Skeletal muscle tissue (tissue), 4 donors: ENCODE measurements around the gene MAST3. TPM values are rescaled to one million over a fixed set of nuclear protein-coding genes. Genes with fewer than 3 reads are reported as not detected.

Experiments used
- H3K27ac ChIP-seq: one replicate; pipeline ENCODE4 v1.7.0; 2013; ENCODE audit warnings: mild to moderate bottlenecking, low read depth, low read length, inconsistent platforms
- H3K27me3 ChIP-seq, 3 donors: one replicate each; pipeline ENCODE4 v1.7.0; 2013; ENCODE audit warnings: low read length in 3 of 3; ENCODE audit not compliant: control insufficient read depth in 3 of 3, insufficient read depth in 3 of 3
- H3K36me3 ChIP-seq, 3 donors: one replicate each; pipeline ENCODE4 v1.7.0; 2013; ENCODE audit warnings: low read length in 3 of 3; ENCODE audit not compliant: control insufficient read depth in 3 of 3, insufficient read depth in 3 of 3
- H3K4me1 ChIP-seq, 3 donors: one replicate each; pipeline ENCODE4 v1.7.0; 2013; ENCODE audit warnings: low read length in 3 of 3, mild to moderate bottlenecking in 3 of 3; ENCODE audit not compliant: control insufficient read depth in 3 of 3, insufficient read depth in 3 of 3
- H3K4me3 ChIP-seq, 3 donors: one replicate each; pipeline ENCODE4 v1.7.0; 2013; ENCODE audit warnings: low read length in 3 of 3
- H3K9ac ChIP-seq, 3 donors: one replicate each; pipeline ENCODE4 v1.7.0; 2013; ENCODE audit warnings: low read length in 3 of 3, mild to moderate bottlenecking in 3 of 3, moderate library complexity in 2 of 3, low read depth in 1 of 3
- H3K9me3 ChIP-seq, 3 donors: one replicate each; pipeline ENCODE4 v1.7.0; 2013; ENCODE audit warnings: low read length in 3 of 3; ENCODE audit not compliant: control insufficient read depth in 3 of 3
- total RNA-seq: library from RNA; depleted of rRNA; stranded (reverse); fragments of >200 nt; gene quantifications from one replicate; pipeline ENCODE4 v1.2.3, GENCODE V29; 2014
- donor health status: Osteomylitis.

The MAST3 gene
- total RNA-seq, 1 donor from 2014 or later: 3.7 TPM

DNA sequence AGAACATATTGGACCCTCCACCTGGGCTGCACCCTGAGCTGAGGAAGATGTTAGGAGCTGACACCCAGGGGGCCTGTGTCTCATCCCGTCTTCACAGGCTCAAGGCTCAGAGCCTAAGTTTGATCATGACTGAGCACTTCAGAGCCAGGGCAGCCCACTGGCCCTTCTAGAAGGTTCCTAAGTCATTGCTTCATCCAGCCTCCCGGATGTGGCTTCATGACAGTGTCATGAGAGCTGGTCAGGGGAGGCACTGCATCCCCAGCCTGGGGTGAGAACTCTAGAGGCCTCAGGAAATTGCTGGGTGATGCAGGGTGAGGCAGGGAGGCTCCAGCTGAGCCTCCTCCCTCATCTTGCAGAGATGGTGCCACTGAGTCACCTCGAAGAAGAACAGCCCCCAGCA, 30.5 kb downstream of the MAST3 start:
- H3K27ac ChIP-seq: no peak overlapping the region
- no peaks in the 10 kb centered on the region for H3K9me3 ChIP-seq
- peaks cover 7 to 41% (median 15%) of the 10 kb centered on the region in 3 donors for H3K36me3 ChIP-seq

DNA sequence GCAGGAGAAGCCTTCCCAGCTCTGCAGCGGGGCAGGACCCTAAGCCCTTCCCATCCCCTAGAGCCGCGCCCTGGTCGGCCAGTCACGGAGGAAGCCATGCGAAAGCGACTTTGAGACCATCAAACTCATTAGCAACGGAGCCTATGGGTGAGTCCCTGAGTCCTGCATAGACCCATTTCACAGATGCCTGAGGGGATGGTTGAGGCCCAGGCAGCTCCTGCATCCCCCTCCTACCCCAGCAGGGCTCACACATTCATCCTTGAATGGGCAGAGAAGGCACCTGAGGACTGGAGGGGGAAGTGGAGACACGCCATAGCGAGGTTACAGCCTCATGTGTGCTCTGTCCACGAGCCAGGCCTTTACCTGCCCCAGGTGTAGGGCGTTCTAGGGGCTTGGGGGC, 31.2 kb downstream of the MAST3 start:
- H3K27ac ChIP-seq: no peak overlapping the region
- H3K9me3 ChIP-seq: no peaks in the 10 kb centered on the region
- H3K4me3 ChIP-seq: no peak overlapping the region
- no peaks in the 10 kb centered on the region for H3K4me1 ChIP-seq
- H3K27me3 ChIP-seq: no peaks in the 10 kb centered on the region
- H3K36me3 ChIP-seq: peaks cover 7 to 41% (median 15%) of the 10 kb centered on the region in 3 donors
- no peak overlapping the region for H3K9ac ChIP-seq

More for the DNA sequence above, 30.5 kb downstream of the MAST3 start:
- Histone ChIP-seq H3K27me3 (no peaks in the 10 kb centered on the region), H3K9ac (no peak overlapping the region), H3K4me3 (no peak overlapping the region), H3K4me1 (no peaks in the 10 kb centered on the region)

DNA sequence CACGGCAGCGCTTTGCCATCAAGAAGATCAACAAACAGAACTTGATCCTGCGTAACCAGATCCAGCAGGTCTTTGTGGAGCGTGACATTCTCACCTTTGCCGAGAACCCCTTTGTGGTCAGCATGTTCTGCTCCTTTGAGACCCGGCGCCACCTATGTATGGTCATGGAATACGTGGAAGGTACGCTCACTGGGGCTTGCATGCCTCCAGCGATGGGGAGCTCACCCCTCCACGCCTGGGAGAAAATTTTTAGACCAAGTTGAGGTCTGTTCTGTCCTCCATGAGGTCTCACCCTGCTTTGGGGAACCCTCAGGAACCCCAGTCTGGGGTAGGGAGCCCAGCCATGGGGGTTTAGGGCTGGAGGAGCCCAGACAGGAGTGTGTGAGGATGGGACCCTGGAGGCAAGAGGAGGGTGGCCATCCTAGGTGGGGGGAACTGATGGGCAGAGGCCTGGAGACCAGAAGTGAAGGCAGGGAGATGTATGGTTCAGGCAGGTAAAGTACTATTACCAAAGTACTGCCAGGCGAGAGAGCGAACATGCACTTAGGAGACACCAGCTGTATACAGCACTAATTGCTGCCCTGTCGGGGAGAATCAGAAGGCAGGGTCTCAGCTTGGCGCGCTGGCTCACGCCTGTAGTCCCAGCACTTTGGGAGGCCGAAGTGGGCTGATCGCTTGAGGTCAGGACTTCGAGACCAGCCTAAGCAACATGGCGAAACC, 33.1 kb downstream of the MAST3 start:
- H3K36me3 ChIP-seq: peaks cover 7 to 45% (median 14%) of the 10 kb centered on the region in 3 donors

DNA sequence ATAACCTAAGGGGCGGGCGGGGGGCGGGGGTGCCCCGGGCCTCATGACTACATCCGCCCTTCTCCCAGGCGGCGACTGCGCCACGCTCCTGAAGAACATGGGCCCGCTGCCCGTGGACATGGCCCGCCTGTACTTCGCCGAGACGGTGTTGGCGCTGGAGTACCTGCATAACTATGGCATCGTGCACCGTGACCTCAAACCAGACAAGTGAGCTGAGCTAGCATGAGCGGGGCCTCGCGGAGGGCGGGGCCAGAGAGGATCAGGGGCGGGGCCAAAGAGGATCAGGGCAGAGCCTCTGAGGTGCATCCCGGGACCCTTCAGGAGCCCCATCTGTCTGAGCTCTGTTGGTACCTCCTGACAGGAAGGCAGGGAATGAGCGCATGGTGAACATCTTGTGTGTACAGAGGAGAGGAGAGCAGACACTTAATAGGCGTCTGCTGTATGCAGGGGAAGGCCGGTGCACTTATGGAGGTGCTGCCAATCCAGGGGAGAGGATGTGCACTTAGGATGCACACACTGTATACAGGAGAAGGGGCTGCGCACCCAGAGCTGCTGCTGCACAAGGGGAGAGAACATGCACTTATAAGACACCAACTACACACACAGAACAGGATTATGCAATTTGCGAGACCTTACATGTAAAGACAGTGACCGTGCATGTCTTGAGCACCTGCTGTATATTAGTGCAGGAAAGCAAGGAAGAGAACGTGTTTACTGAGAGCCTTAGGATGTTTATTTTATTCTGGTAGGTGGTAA, 34.4 kb downstream of the MAST3 start:
- Histone ChIP-seq H3K36me3 (peaks cover 7 to 52% (median 14%) of the 10 kb centered on the region in 3 donors), H3K4me3 (no peak overlapping the region), H3K9me3 (no peaks in the 10 kb centered on the region), H3K9ac (no peak overlapping the region), H3K27ac (no peak overlapping the region), H3K4me1 (no peaks in the 10 kb centered on the region), H3K27me3 (no peaks in the 10 kb centered on the region)

More for the DNA sequence above, 33.1 kb downstream of the MAST3 start:
- H3K27me3 ChIP-seq: no peaks in the 10 kb centered on the region
- no peak overlapping the region for H3K9ac ChIP-seq
- H3K4me1 ChIP-seq: no peaks in the 10 kb centered on the region
- H3K27ac ChIP-seq: no peak overlapping the region
- no peaks in the 10 kb centered on the region for H3K9me3 ChIP-seq
- no peak overlapping the region for H3K4me3 ChIP-seq

DNA sequence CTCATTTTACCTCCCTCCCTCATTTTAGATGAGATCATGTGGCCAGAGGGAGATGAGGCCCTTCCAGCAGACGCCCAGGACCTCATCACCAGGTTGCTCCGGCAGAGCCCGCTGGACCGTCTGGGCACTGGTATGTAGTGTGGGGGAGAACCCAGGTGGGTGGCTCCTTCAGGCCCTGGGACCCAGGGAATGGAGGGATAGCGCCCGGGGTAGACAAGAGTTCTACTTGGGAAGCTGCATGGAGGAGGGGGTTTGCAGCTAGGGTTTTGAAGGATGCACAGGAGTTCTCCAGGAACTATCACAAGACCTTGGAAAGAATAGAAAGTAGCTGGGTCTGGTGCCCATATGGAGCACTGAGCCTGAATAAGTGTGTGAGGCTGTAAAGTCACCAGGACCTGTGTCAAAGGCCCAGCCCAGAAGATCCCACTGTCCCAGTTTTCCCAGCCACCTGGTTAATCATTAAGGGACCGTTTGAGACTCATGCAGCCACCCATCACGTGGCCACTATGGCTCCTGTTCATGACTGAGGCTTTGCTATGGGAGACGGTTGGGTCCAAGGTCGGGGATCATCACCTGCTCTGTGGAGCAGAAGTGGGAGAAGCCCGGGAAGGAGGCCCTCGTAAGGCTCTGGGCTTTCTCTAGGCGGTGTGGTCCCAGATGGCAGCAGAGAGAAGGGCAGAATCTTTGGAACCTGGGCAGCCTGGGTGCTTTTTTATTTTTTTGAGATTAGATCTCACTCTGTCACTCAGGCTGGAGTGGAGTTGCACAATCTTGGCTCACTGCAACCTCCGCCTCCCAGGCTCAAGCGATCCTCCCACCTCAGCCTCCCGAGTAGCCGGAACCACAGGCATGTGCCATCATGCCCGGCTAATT, 38.4 kb downstream of the MAST3 start:
- Histone ChIP-seq H3K4me1 (no peaks in the 10 kb centered on the region), H3K27ac (no peak overlapping the region), H3K36me3 (peaks cover 0 to 43% (median 5%) of the 10 kb centered on the region in 3 donors), H3K4me3 (no peak overlapping the region), H3K9ac (no peak overlapping the region), H3K27me3 (no peaks in the 10 kb centered on the region), H3K9me3 (no peaks in the 10 kb centered on the region)

DNA sequence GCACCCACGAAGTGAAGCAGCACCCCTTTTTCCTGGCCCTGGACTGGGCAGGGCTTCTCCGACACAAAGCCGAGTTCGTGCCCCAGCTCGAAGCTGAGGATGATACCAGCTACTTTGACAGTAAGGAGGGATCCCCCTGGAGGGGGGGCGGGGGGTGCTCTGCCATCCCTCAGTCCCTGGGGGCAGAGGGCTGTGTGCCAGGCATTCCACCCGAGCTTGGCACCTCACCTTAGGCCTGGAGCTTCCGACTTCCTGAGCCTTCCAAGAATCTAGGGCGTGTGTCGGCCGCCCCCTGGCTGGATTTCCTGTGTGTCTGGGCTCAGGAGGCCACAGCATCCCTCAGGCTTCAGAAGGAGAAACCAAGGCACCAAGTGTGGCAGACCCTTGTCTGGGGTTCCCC, 39.7 kb downstream of the MAST3 start:
- Histone ChIP-seq H3K9me3 (no peaks in the 10 kb centered on the region), H3K27me3 (no peaks in the 10 kb centered on the region), H3K4me3 (no peak overlapping the region), H3K27ac (no peak overlapping the region), H3K9ac (no peak overlapping the region), H3K36me3 (peaks cover 4 to 44% (median 8%) of the 10 kb centered on the region in 3 donors), H3K4me1 (no peaks in the 10 kb centered on the region)

DNA sequence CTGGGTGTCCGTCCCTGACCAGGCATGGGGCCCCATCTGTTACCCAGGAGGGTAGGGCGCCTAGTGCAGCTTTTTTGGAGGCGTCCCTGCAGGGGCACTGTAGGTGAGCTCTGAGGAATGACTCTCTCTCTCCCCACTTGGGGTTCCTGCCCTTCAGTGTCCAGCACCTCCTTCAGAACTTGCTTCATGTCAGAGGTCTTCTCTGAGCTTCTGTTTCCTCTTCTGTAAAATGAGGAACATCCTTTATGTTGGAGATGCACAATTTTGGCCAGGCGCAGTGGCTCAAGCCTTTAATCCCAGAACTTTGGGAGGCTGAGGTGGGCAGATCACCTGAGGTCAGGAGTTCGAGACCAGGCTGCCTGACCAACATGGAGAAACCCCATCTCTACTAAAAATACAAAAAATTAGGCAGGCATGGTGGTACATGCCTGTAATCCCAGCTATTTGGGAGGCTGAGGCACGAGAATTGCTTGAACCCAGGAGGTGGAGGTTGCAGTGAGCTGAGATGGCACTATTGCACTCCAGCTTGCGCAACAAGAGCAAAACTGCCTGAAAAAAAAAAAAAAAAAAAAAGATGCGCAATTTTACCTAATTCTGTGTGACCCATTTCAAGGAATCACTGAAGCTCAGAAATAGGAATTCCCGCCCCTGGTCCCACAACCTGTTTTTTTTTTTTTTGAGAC, 40.2 kb downstream of the MAST3 start:
- peaks cover 4 to 41% (median 5%) of the 10 kb centered on the region in 3 donors for H3K36me3 ChIP-seq
- H3K4me1 ChIP-seq: no peaks in the 10 kb centered on the region
- no peak overlapping the region for H3K4me3 ChIP-seq
- H3K27ac ChIP-seq: no peak overlapping the region
- no peaks in the 10 kb centered on the region for H3K9me3 ChIP-seq
- H3K9ac ChIP-seq: no peak overlapping the region
- no peaks in the 10 kb centered on the region for H3K27me3 ChIP-seq

DNA sequence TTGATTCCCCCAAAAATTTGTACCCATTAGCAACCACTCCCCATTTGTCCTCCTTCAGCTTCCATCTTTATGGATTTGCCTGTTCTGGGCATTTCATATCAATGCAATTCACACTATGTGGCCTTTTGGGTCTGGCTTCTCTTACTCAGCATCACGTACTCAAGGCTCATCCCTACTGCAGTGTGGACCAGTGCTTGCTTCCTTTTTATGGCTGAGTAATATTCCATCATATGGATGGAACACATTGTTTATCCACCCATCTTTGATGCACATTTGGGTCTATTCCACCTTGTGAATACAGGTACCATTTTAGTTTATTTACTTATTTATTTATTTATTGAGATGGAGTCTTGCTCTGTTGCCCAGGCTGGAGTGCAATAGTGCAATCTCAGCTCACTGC, 42.9 kb downstream of the MAST3 start:
- Histone ChIP-seq H3K9ac (no peak overlapping the region), H3K36me3 (peaks cover 9 to 50% (median 14%) of the 10 kb centered on the region in 3 donors), H3K27ac (no peak overlapping the region), H3K4me3 (no peak overlapping the region), H3K4me1 (no peaks in the 10 kb centered on the region), H3K9me3 (no peaks in the 10 kb centered on the region), H3K27me3 (no peaks in the 10 kb centered on the region)

DNA sequence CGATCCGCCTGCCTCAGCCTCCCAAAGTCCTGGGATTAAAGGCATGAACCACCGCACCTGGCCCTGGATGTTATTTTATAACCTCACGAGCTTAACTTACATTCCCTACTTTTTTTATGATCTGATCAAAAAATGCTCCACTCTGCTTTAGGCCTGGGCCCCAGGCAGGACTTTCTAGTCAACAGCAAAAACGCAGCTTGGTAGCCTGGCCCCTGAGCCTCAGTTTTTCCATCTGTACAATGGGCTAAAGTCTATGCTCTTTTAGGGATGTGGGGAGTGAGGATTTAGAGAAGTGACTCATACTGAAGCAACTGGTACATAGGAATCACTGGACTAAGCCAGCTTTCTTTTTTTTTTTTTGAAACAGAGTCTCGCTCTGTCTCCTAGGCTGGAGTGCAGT, 43.5 kb downstream of the MAST3 start:
- Histone ChIP-seq H3K9me3 (no peaks in the 10 kb centered on the region), H3K9ac (no peak overlapping the region), H3K4me1 (no peaks in the 10 kb centered on the region), H3K36me3 (peaks cover 10 to 50% (median 14%) of the 10 kb centered on the region in 3 donors), H3K27me3 (no peaks in the 10 kb centered on the region), H3K4me3 (no peak overlapping the region), H3K27ac (no peak overlapping the region)
